Trophoblast cell (in vitro differentiated cells and primary cell): ENCODE results near the gene STARD10.
A peak's percentile ranks its signal among the peaks of the same experiment; 100 is the strongest.
"Not testable (repeated sequence)": the region's sequence is repeated elsewhere in the genome, so short reads cannot be mapped to it uniquely, and the experiment has no call there.

Experiments used
- DNase-seq, 2 donors: peaks; one replicate each; pipeline ENCODE4 v3.0.0-alpha.2; 2016
- H2AFZ ChIP-seq: 2 replicates; pipeline ENCODE4 v1.6.1; 2013; ENCODE audit warnings: low read length, moderate library complexity, mild to moderate bottlenecking; ENCODE audit not compliant: insufficient read depth, poor library complexity
- H2AK5ac ChIP-seq: 2 replicates; pipeline ENCODE4 v1.6.1; 2013; ENCODE audit warnings: mild to moderate bottlenecking, low read length
- H2BK120ac ChIP-seq: 2 replicates; pipeline ENCODE4 v1.6.1; 2013; ENCODE audit warnings: low read length, mild to moderate bottlenecking, moderate library complexity; ENCODE audit not compliant: insufficient read depth, poor library complexity
- H2BK12ac ChIP-seq: 2 replicates; pipeline ENCODE4 v1.6.1; 2013; ENCODE audit warnings: mild to moderate bottlenecking, low read length, moderate library complexity
- H2BK5ac ChIP-seq: 2 replicates; pipeline ENCODE4 v1.6.1; 2013; ENCODE audit warnings: low read length, low read depth, moderate library complexity, mild to moderate bottlenecking; ENCODE audit not compliant: poor library complexity
- H3K14ac ChIP-seq: 2 replicates; pipeline ENCODE4 v1.6.1; 2013; ENCODE audit warnings: mild to moderate bottlenecking, low read length
- H3K18ac ChIP-seq: 2 replicates; pipeline ENCODE4 v1.6.1; 2013; ENCODE audit warnings: mild to moderate bottlenecking, low read length
- H3K23ac ChIP-seq: 2 replicates; pipeline ENCODE4 v1.6.1; 2013; ENCODE audit warnings: low read length
- H3K27ac ChIP-seq: 2 replicates; pipeline ENCODE4 v1.5.1; 2013; ENCODE audit warnings: low read depth, mild to moderate bottlenecking, inconsistent platforms, low read length, moderate library complexity
- H3K27me3 ChIP-seq: 2 replicates; pipeline ENCODE4 v1.6.1; 2013; ENCODE audit warnings: inconsistent platforms, mild to moderate bottlenecking, low read length, moderate library complexity; ENCODE audit not compliant: insufficient read depth
- H3K36me3 ChIP-seq, 2 experiments: 1 replicate in 1 of 2; 2 replicates in 1 of 2; pipeline ENCODE4 v1.6.1; 2013; ENCODE audit warnings: low read length in 2 of 2, mild to moderate bottlenecking in 2 of 2, moderate library complexity in 1 of 2; ENCODE audit not compliant: insufficient read depth in 2 of 2, control insufficient read depth in 1 of 2
- H3K4ac ChIP-seq: 2 replicates; pipeline ENCODE4 v1.6.1; 2013; ENCODE audit warnings: low read depth, mild to moderate bottlenecking, low read length, moderate library complexity
- H3K4me1 ChIP-seq, 2 experiments: 1 replicate in 1 of 2; 2 replicates in 1 of 2; pipeline ENCODE4 v1.6.1; 2013; ENCODE audit warnings: low read length in 2 of 2, mild to moderate bottlenecking in 2 of 2, moderate library complexity in 1 of 2; ENCODE audit not compliant: insufficient read depth in 2 of 2, control insufficient read depth in 1 of 2
- H3K4me2 ChIP-seq: 2 replicates; pipeline ENCODE4 v1.6.1; 2013; ENCODE audit warnings: inconsistent platforms, mild to moderate bottlenecking, low read length, moderate library complexity
- H3K4me3 ChIP-seq: 2 replicates; pipeline ENCODE4 v1.5.1; 2013; ENCODE audit warnings: mild to moderate bottlenecking, low read depth, low read length, inconsistent platforms
- H3K79me1 ChIP-seq: one replicate; pipeline ENCODE4 v1.6.1; 2013; ENCODE audit warnings: low read length
- H3K79me2 ChIP-seq: 2 replicates; pipeline ENCODE4 v1.6.1; 2013; ENCODE audit warnings: low read length, mild to moderate bottlenecking; ENCODE audit not compliant: control insufficient read depth, insufficient read depth, poor library complexity
- H3K9ac ChIP-seq: 2 replicates; pipeline ENCODE4 v1.6.1; 2013; ENCODE audit warnings: mild to moderate bottlenecking, low read length
- H3K9me3 ChIP-seq: 2 replicates; pipeline ENCODE4 v1.6.1; 2013; ENCODE audit warnings: low read depth, mild to moderate bottlenecking, control low read depth, inconsistent platforms, low read length; ENCODE audit not compliant: insufficient read depth
- H4K12ac ChIP-seq: 2 replicates; pipeline ENCODE4 v1.6.1; 2013; ENCODE audit warnings: low read depth, mild to moderate bottlenecking, low read length, moderate library complexity
- H4K8ac ChIP-seq: 2 replicates; pipeline ENCODE4 v1.6.1; 2013; ENCODE audit warnings: low read depth, mild to moderate bottlenecking, low read length, moderate library complexity
- H4K91ac ChIP-seq: one replicate; pipeline ENCODE4 v1.6.1; 2013; ENCODE audit warnings: low read depth, mild to moderate bottlenecking, low read length, moderate library complexity
- WGBS: extraction: QIAGEN DNeasy Blood & Tissue Kit; methylation state at CpG from one replicate; pipeline ENCODE4 v1.1.7; 2013; ENCODE audit warnings: missing lambda C conversion rate; ENCODE audit not compliant: insufficient read length, insufficient coverage; ENCODE audit errors: extremely low coverage; 5-methylcytosine and 5-hydroxymethylcytosine counted together

The STARD10 gene

GRCh38 chr11:72827656-72828055, 33.8 kb upstream of the STARD10 start:
- H2BK120ac ChIP-seq, H2BK12ac ChIP-seq, H3K14ac ChIP-seq, H3K9me3 ChIP-seq, H3K36me3 ChIP-seq, H3K4me1 ChIP-seq, H3K27ac ChIP-seq, H3K79me1 ChIP-seq, H3K18ac ChIP-seq, H3K9ac ChIP-seq, H2BK5ac ChIP-seq, H2AFZ ChIP-seq, H3K4me3 ChIP-seq, H2AK5ac ChIP-seq, H4K8ac ChIP-seq, H3K4ac ChIP-seq, H3K4me2 ChIP-seq, H4K91ac ChIP-seq, H3K79me2 ChIP-seq, H3K23ac ChIP-seq, H3K27me3 ChIP-seq, H4K12ac ChIP-seq: not testable (repeated sequence)
- DNase-seq: peak; percentile 62 to 83
- no CpG with 5 or more reads among the region's 11 CpGs for WGBS

DNA sequence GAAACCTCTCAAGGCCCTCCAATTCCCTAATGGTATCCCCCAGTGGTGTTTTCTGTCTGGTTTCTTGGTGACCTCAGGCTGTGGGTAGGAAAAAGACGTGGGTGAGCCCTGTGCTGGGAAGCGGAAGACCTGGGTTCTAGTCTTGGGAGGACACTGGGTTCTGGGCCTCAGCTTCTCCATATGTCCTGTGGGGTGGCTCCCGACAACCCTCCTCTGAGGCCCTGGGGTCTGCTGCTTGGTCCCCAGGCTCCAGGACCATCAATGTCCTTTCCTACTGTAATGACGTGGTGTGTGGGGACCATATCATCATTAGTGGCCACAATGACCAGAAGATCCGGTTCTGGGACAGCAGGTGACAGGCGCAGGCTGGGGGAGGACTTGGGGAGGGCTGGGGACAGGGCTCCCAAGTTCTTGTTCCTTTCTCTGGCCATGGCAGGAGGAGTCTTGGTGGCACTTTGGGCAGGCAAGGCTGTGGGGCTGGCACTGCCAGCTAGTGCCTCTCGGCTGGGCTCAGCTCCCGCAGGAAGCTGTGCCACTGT, 33.2 kb upstream of the STARD10 start:
- H3K4me1 ChIP-seq: peaks cover 3 to 4% of the 10 kb centered on the region in 2 experiments
- peak in 1 of 2 donors; percentile 72 for DNase-seq
- no peak overlapping the region for H3K4ac ChIP-seq
- no peak overlapping the region for H3K4me2 ChIP-seq
- H3K79me1 ChIP-seq: no peaks in the 10 kb centered on the region
- no peak overlapping the region for H4K91ac ChIP-seq
- no peak overlapping the region for H2BK12ac ChIP-seq
- no peak overlapping the region for H3K4me3 ChIP-seq
- no peak overlapping the region for H4K12ac ChIP-seq
- no peak overlapping the region for H3K18ac ChIP-seq
- no peaks in the 10 kb centered on the region for H3K27me3 ChIP-seq
- H4K8ac ChIP-seq: no peak overlapping the region
- no peak overlapping the region for H2BK5ac ChIP-seq
- WGBS: no CpG with 5 or more reads among the region's 8 CpGs
- no peak overlapping the region for H2AFZ ChIP-seq
- H2BK120ac ChIP-seq: no peak overlapping the region
- H3K9me3 ChIP-seq: no peaks in the 10 kb centered on the region
- H3K36me3 ChIP-seq: no peaks in the 10 kb centered on the region
- no peak overlapping the region for H2AK5ac ChIP-seq
- H3K9ac ChIP-seq: no peak overlapping the region
- no peak overlapping the region for H3K27ac ChIP-seq
- no peak overlapping the region for H3K14ac ChIP-seq
- H3K79me2 ChIP-seq: no peaks in the 10 kb centered on the region
- no peak overlapping the region for H3K23ac ChIP-seq

GRCh38 chr11:72826191-72826941, 32.5 kb upstream of the STARD10 start:
- H4K8ac ChIP-seq: no peak overlapping the region
- no peak overlapping the region for H3K14ac ChIP-seq
- H3K23ac ChIP-seq: no peak overlapping the region
- no peak overlapping the region for H2BK120ac ChIP-seq
- no peak overlapping the region for H3K4ac ChIP-seq
- H3K27ac ChIP-seq: no peak overlapping the region
- H2BK5ac ChIP-seq: no peak overlapping the region
- H3K36me3 ChIP-seq: no peaks in the 10 kb centered on the region
- no peak overlapping the region for H2BK12ac ChIP-seq
- no peak for DNase-seq
- no peaks in the 10 kb centered on the region for H3K27me3 ChIP-seq
- H3K4me1 ChIP-seq: peaks cover 5 to 9% of the 10 kb centered on the region in 2 experiments
- H3K4me2 ChIP-seq: no peak overlapping the region
- no peaks in the 10 kb centered on the region for H3K9me3 ChIP-seq
- H3K9ac ChIP-seq: no peak overlapping the region
- H3K18ac ChIP-seq: no peak overlapping the region
- no peak overlapping the region for H2AFZ ChIP-seq
- no peak overlapping the region for H4K91ac ChIP-seq
- H3K4me3 ChIP-seq: no peak overlapping the region
- H3K79me2 ChIP-seq: no peaks in the 10 kb centered on the region
- peaks cover 2% of the 10 kb centered on the region for H3K79me1 ChIP-seq
- no peak overlapping the region for H4K12ac ChIP-seq
- H2AK5ac ChIP-seq: no peak overlapping the region
- WGBS: no CpG with 5 or more reads among the region's 15 CpGs

DNA sequence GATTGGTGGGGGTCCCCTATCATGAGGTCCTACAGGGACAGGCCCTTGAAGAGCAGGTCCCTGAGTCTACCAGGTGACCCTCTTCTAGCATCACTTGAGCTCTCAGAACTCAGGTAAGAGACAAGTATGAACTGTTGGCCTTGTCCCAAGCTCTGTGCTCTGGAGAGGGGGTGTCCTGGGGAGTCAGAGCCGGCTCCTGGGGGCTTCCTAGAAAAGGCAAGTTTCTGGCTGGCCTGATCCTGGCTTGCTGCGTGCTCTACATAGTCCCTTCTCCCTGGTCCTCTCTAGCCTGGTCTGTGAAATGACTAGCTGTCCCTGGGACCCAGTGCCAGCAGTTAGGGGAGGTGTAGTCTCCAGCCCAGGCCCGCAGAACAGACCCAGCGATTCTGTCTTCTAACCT, 31.8 kb upstream of the STARD10 start:
- no peak overlapping the region for H2BK12ac ChIP-seq
- H2BK120ac ChIP-seq: no peak overlapping the region
- H4K91ac ChIP-seq: no peak overlapping the region
- H3K4me3 ChIP-seq: no peak overlapping the region
- no peak overlapping the region for H3K9ac ChIP-seq
- no peaks in the 10 kb centered on the region for H3K79me2 ChIP-seq
- H2AK5ac ChIP-seq: no peak overlapping the region
- H3K36me3 ChIP-seq: no peaks in the 10 kb centered on the region
- no peak overlapping the region for H3K4me2 ChIP-seq
- peaks cover 10 to 15% of the 10 kb centered on the region in 2 experiments for H3K4me1 ChIP-seq
- no peak overlapping the region for H3K18ac ChIP-seq
- no peak overlapping the region for H4K8ac ChIP-seq
- H3K14ac ChIP-seq: no peak overlapping the region
- no peak overlapping the region for H3K23ac ChIP-seq
- H2BK5ac ChIP-seq: no peak overlapping the region
- H2AFZ ChIP-seq: no peak overlapping the region
- H3K9me3 ChIP-seq: no peaks in the 10 kb centered on the region
- no peak overlapping the region for H4K12ac ChIP-seq
- H3K27me3 ChIP-seq: no peaks in the 10 kb centered on the region
- DNase-seq: no peak
- no peak overlapping the region for H3K27ac ChIP-seq
- no CpG with 5 or more reads among the region's 4 CpGs for WGBS
- no peak overlapping the region for H3K4ac ChIP-seq
- H3K79me1 ChIP-seq: peaks cover 2% of the 10 kb centered on the region
